Gastroesophageal sphincter (tissue), 4 donors: ENCODE measurements around the gene SEMA7A. TPM values are rescaled to one million over a fixed set of nuclear protein-coding genes. Genes with fewer than 3 reads are reported as not detected.
A peak's percentile ranks its signal among the peaks of the same experiment; 100 is the strongest.
"Not testable (repeated sequence)": the region's sequence is repeated elsewhere in the genome, so short reads cannot be mapped to it uniquely, and the experiment has no call there.

Experiments used
- ATAC-seq: fragments of 150-250 bp; one replicate; pipeline ENCODE4 v1.9.1; 2016; ENCODE audit warnings: mild to moderate bottlenecking, moderate library complexity
- H3K27ac ChIP-seq, 4 donors: fragments of 200-600 bp; sonication (generic) in 3 of 4; 1 replicate in 3 of 4; 2 replicates in 1 of 4; pipeline ENCODE4 v1.5.1; 2016 to 2019
- H3K27me3 ChIP-seq: fragments of 200-600 bp; sonication (generic); one replicate; pipeline ENCODE4 v1.5.1; 2019
- H3K36me3 ChIP-seq, 2 donors: fragments of 200-600 bp; sonication (generic); one replicate each; pipeline ENCODE4 v1.5.1; 2019; ENCODE audit warnings: control low read depth in 1 of 2
- H3K4me1 ChIP-seq, 3 donors: fragments of 200-600 bp; sonication (generic); 1 replicate in 2 of 3; 2 replicates in 1 of 3; pipeline ENCODE4 v1.5.1; 2016 to 2019; ENCODE audit warnings: control low read depth in 2 of 3
- H3K4me3 ChIP-seq, 2 donors: fragments of 200-600 bp; sonication (generic); one replicate each; pipeline ENCODE4 v1.5.1; 2019; ENCODE audit warnings: mild to moderate bottlenecking in 1 of 2, moderate library complexity in 1 of 2
- H3K9me3 ChIP-seq, 3 donors: fragments of 200-600 bp; sonication (generic); one replicate each; pipeline ENCODE4 v1.5.1; 2017 to 2019; ENCODE audit warnings: control low read depth in 2 of 3
- CTCF ChIP-seq, 4 experiments: fragments of 200-600 bp in 2 of 4; fragments of 450-650 bp in 2 of 4; sonication (generic) in 1 of 4; IDR thresholded peaks; one replicate each; pipeline ENCODE4 v1.5.1; 2017 to 2019; ENCODE audit warnings: antibody characterized with exemption in 4 of 4, mild to moderate bottlenecking in 2 of 4, moderate library complexity in 2 of 4
- EP300 ChIP-seq: sonication (generic); formaldehyde crosslinking; IDR thresholded peaks from one replicate; pipeline ENCODE4 v1.6.1; 2017; ENCODE audit warnings: antibody characterized with exemption, mild to moderate bottlenecking
- POLR2A ChIP-seq, 2 donors: fragments of 450-650 bp; IDR thresholded peaks; one replicate each; pipeline ENCODE4 v1.6.1; 2017; ENCODE audit warnings: antibody characterized with exemption in 2 of 2, mild to moderate bottlenecking in 2 of 2, moderate library complexity in 1 of 2
- POLR2AphosphoS5 ChIP-seq: sonication (generic); formaldehyde crosslinking; IDR thresholded peaks from one replicate; pipeline ENCODE4 v1.6.1; 2017; ENCODE audit warnings: antibody characterized with exemption
- WGBS, 2 donors: methylation state at CpG; one replicate each; pipeline ENCODE4 v1.1.5; 2018; ENCODE audit warnings: low coverage in 1 of 2; 5-methylcytosine and 5-hydroxymethylcytosine counted together
- total RNA-seq, 4 donors: library from RNA; depleted of rRNA; stranded (reverse); fragments of >200 nt; gene quantifications; one replicate each; pipeline ENCODE4 v1.1.0, GENCODE V29; 2016

The SEMA7A gene
- 1 to 10 TPM in 3 of 4 donors, under 1 TPM in 1; 0.93 to 2.7 (median 1.8) TPM for total RNA-seq

GRCh38 chr15:74433592-74434262, at the start of gene SEMA7A:
TSS of gene SEMA7A (minus strand) at chr15:74433958. CDS start at chr15:74433918, 40 bp downstream.
- Histone ChIP-seq H3K27me3 (peaks cover 48% of the 10 kb centered on the region), H3K36me3 (no peaks in the 10 kb centered on the region), H3K27ac (peak within 1 kb of the TSS in 3 of 4 donors; percentile 71 to 76 (median 72)), H3K4me3 (peak within 1 kb of the TSS; percentile 57 to 62), H3K4me1 (peaks cover 0 to 28% (median 15%) of the 10 kb centered on the region in 3 donors), H3K9me3 (no peaks in the 10 kb centered on the region)
- no CpG with 5 or more reads among the region's 75 CpGs for WGBS, 2 donors
- peak; percentile 96 for ATAC-seq
- TF ChIP-seq EP300 (no peak), POLR2AphosphoS5 (no peak), CTCF (IDR thresholded peaks at IDR 0.05) (peak in 1 of 4 experiments; percentile 25), POLR2A (IDR thresholded peaks at IDR 0.05) (peak; percentile 46)

GRCh38 chr15:74482661-74483060, 48.9 kb upstream of the SEMA7A start:
- no peak for TF ChIP-seq POLR2A (IDR thresholded peaks at IDR 0.05)
- TF ChIP-seq EP300 = no peak
- TF ChIP-seq POLR2AphosphoS5 = no peak
- ATAC-seq = no peak
- Histone ChIP-seq H3K27ac (no peak overlapping the region), H3K9me3 (no peaks in the 10 kb centered on the region), H3K27me3 (no peaks in the 10 kb centered on the region), H3K36me3 (peaks cover 0 to 22% of the 10 kb centered on the region in 2 donors), H3K4me1 (no peaks in the 10 kb centered on the region), H3K4me3 (no peak overlapping the region)
- WGBS, 2 donors = 54 to 80% methylated on average over 3 of the region's 3 CpGs

GRCh38 chr15:74480364-74480763, 46.6 kb upstream of the SEMA7A start:
- H3K4me3 ChIP-seq, ATAC-seq, H3K4me1 ChIP-seq, H3K9me3 ChIP-seq, H3K27ac ChIP-seq, H3K27me3 ChIP-seq: not testable (repeated sequence)
- peaks cover 0 to 22% of the 10 kb centered on the region in 2 donors for H3K36me3 ChIP-seq
- whole genome bisulfite sequencing, 2 donors = no CpG with 5 or more reads among the region's 27 CpGs

- WGBS, 2 donors = 84 to 98% methylated on average over 4 to 7 of the region's 7 CpGs
- peaks cover 0 to 28% of the 10 kb centered on the region in 2 donors for H3K36me3 ChIP-seq
- not testable (repeated sequence) for H3K27me3 ChIP-seq, H3K4me1 ChIP-seq, H3K27ac ChIP-seq, H3K4me3 ChIP-seq, ATAC-seq, H3K9me3 ChIP-seq
Observed at GRCh38 chr15:74471621-74472020, 37.9 kb upstream of the SEMA7A start.

- 83 to 90% methylated on average over 2 to 12 of the region's 12 CpGs for WGBS, 2 donors
- H3K27me3 ChIP-seq = no peaks in the 10 kb centered on the region
- H3K4me3 ChIP-seq = no peak overlapping the region
- H3K9me3 ChIP-seq = no peaks in the 10 kb centered on the region
- H3K4me1 ChIP-seq = no peaks in the 10 kb centered on the region
- no peak for ATAC-seq
- peaks cover 0 to 33% of the 10 kb centered on the region in 2 donors for H3K36me3 ChIP-seq
- TF ChIP-seq POLR2AphosphoS5 (no peak), POLR2A (IDR thresholded peaks at IDR 0.05) (no peak), CTCF (IDR thresholded peaks at IDR 0.05) (no peak), EP300 (no peak)
- H3K27ac ChIP-seq = no peak overlapping the region
Observed at GRCh38 chr15:74470631-74471395, 37.1 kb upstream of the SEMA7A start.

- H3K9me3 ChIP-seq = no peaks in the 10 kb centered on the region
- WGBS, 2 donors = 94 to 97% methylated on average over 5 to 6 of the region's 6 CpGs
- no peak overlapping the region for H3K4me3 ChIP-seq
- TF ChIP-seq POLR2A (IDR thresholded peaks at IDR 0.05) (no peak), POLR2AphosphoS5 (no peak), CTCF (IDR thresholded peaks at IDR 0.05) (no peak), EP300 (no peak)
- no peak for ATAC-seq
- H3K4me1 ChIP-seq = no peaks in the 10 kb centered on the region
- no peak overlapping the region for H3K27ac ChIP-seq
- peaks cover 0 to 35% of the 10 kb centered on the region in 2 donors for H3K36me3 ChIP-seq
- no peaks in the 10 kb centered on the region for H3K27me3 ChIP-seq
Observed at GRCh38 chr15:74468341-74469032, 34.7 kb upstream of the SEMA7A start.
